Measurements from ENCODE around the gene ERGIC3.

GRCh38 chr20:35606127-35606526 lies 64.2 kb downstream of the ERGIC3 start:
- TF ChIP-seq CTCF (IDR thresholded peaks at IDR 0.05) (no peak), POLR2A (IDR thresholded peaks at IDR 0.05) (no peak)
